Fibroblast of skin of abdomen (primary cell): ENCODE data around the gene STPG4. TPM values are rescaled to one million over a fixed set of nuclear protein-coding genes. Genes with fewer than 3 reads are reported as not detected.
"Not testable (repeated sequence)": the region's sequence is repeated elsewhere in the genome, so short reads cannot be mapped to it uniquely, and the experiment has no call there.

ENCODE experiments used
- DNase-seq: peaks from one replicate; pipeline ENCODE4 v3.0.0-alpha.2; 2013
- polyA plus RNA-seq, 2 experiments: library from polyadenylated mRNA; unstranded; fragments of 120-200 nt; gene quantifications; one replicate each; pipeline ENCODE4 v1.2.1, GENCODE V29; 2013; ENCODE audit not compliant: insufficient read length in 2 of 2

The STPG4 gene
- not detected for polyA plus RNA-seq (2013, experiment 1 of 2; ENCODE audit: insufficient read length)
- not detected for polyA plus RNA-seq (2013, experiment 2 of 2; ENCODE audit: insufficient read length)

- no peak for DNase-seq
These were observed at the start of gene STPG4 for GRCh38 chr2:47155091-47155876. TSS of gene STPG4 (minus strand) at chr2:47155308. CDS start at chr2:47155251, 57 bp downstream.

GRCh38 chr2:47204691-47205090 lies 49.6 kb upstream of the STPG4 start:
- no peak for DNase-seq

GRCh38 chr2:47203995-47204394 lies 48.9 kb upstream of the STPG4 start:
- no peak for DNase-seq

GRCh38 chr2:47201224-47201623 lies 46.1 kb upstream of the STPG4 start:
- no peak for DNase-seq

- peak; percentile 99 for DNase-seq
These were observed 43.9 kb upstream of the STPG4 start for GRCh38 chr2:47198985-47199451.

GRCh38 chr2:47196499-47196898 lies 41.4 kb upstream of the STPG4 start:
- DNase-seq, result no peak

GRCh38 chr2:47196046-47196445 lies 40.9 kb upstream of the STPG4 start:
- DNase-seq, result no peak

- peak; percentile 59 for DNase-seq
These were observed 40.0 kb upstream of the STPG4 start for GRCh38 chr2:47195148-47195547.

GRCh38 chr2:47194410-47194809 lies 39.3 kb upstream of the STPG4 start:
- DNase-seq, result no peak

- DNase-seq, result peak; percentile 30
These were observed 38.5 kb upstream of the STPG4 start for GRCh38 chr2:47193607-47194006.

GRCh38 chr2:47190188-47190881 lies 35.2 kb upstream of the STPG4 start:
- peak; percentile 84 for DNase-seq

- DNase-seq, result peak; percentile 96
These were observed 34.5 kb upstream of the STPG4 start for GRCh38 chr2:47189635-47190034.

GRCh38 chr2:47187069-47187468 lies 32.0 kb upstream of the STPG4 start:
- no peak for DNase-seq

GRCh38 chr2:47186351-47186750 lies 31.2 kb upstream of the STPG4 start:
- DNase-seq, result no peak

GRCh38 chr2:47185098-47185497 lies 30.0 kb upstream of the STPG4 start:
- DNase-seq, result not testable (repeated sequence)

GRCh38 chr2:47181176-47181575 lies 26.1 kb upstream of the STPG4 start:
- no peak for DNase-seq

GRCh38 chr2:47180531-47180930 lies 25.4 kb upstream of the STPG4 start:
- peak; percentile 45 for DNase-seq

- no peak for DNase-seq
These were observed 24.3 kb upstream of the STPG4 start for GRCh38 chr2:47179388-47179787.

GRCh38 chr2:47178341-47178740 lies 23.2 kb upstream of the STPG4 start:
- no peak for DNase-seq

GRCh38 chr2:47177043-47177565 lies 22.0 kb upstream of the STPG4 start:
- no peak for DNase-seq

GRCh38 chr2:47174733-47175361 lies 19.7 kb upstream of the STPG4 start:
- peak; percentile 42 for DNase-seq

- DNase-seq, result no peak
These were observed 19.1 kb upstream of the STPG4 start for GRCh38 chr2:47173986-47174732.
